Duodenal mucosa (tissue), 2 donors: ENCODE data around the gene METAP1D.

Experiments
- H3K27ac ChIP-seq: one replicate; pipeline ENCODE4 v1.7.0; 2013; ENCODE audit warnings: low read depth, low read length
- H3K27me3 ChIP-seq, 2 donors: one replicate each; pipeline ENCODE4 v1.7.0; 2013; ENCODE audit warnings: low read length in 2 of 2, control low read depth in 1 of 2; ENCODE audit not compliant: insufficient read depth in 2 of 2, control insufficient read depth in 1 of 2
- H3K36me3 ChIP-seq, 2 donors: one replicate each; pipeline ENCODE4 v1.7.0; 2013; ENCODE audit warnings: low read length in 2 of 2, control low read depth in 1 of 2; ENCODE audit not compliant: insufficient read depth in 2 of 2, control insufficient read depth in 1 of 2
- H3K4me1 ChIP-seq, 2 donors: one replicate each; pipeline ENCODE4 v1.7.0; 2013; ENCODE audit warnings: low read length in 2 of 2, control low read depth in 1 of 2; ENCODE audit not compliant: insufficient read depth in 2 of 2, control insufficient read depth in 1 of 2
- H3K4me3 ChIP-seq, 2 donors: one replicate each; pipeline ENCODE4 v1.7.0; 2013; ENCODE audit warnings: low read length in 2 of 2, low read depth in 1 of 2
- H3K9ac ChIP-seq, 2 donors: one replicate each; pipeline ENCODE4 v1.7.0; 2013; ENCODE audit warnings: low read length in 2 of 2, low read depth in 1 of 2
- H3K9me3 ChIP-seq, 2 donors: one replicate each; pipeline ENCODE4 v1.7.0; 2013; ENCODE audit warnings: low read length in 2 of 2, control low read depth in 1 of 2; ENCODE audit not compliant: control insufficient read depth in 1 of 2

METAP1D gene

DNA sequence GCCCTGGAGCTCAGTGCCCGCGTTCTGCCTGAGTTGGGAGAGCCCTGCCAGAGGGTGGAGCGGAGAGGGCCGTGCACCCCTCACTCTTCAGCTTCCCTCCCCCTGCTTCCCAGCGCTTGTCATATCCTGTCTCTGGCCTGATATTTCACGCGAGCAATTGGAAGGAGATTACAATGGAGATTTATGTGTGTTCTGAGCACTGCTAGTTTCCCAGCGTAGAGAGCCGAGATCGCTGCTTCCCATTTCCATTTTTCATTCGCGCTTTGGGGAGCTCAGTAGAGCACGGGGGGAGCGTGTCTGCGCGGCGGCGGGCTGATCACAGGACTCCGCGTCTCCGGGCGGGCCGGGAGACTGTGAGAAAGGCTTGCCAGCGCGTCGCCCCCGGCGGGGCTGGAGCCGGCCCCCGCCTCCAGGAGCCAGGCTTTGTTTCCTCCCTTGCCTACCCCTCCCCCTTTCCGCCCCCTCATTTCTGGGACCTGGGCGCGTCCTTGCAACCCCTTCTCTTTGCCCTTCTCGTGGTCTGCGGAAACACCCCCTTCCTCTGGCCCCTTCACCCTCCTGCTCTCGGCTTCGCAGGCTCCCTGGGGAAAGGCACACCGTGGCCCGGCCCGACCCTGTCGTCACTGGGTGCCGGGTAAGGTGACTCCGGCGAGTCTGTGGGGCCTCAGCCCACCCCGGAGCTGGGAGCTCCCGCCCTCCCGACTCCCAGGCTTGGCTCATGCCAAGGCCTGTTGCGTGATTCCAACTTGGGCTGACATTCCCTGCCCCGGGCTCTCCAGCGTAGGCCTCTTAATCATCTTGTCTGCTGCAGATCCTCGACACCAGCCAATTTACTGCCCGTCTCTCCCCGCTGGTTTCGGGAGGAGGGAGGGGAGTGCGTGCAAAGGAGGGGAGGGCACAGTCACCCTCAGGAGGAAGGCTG, 97.1 kb downstream of the METAP1D start:
- Histone ChIP-seq H3K27me3 (peaks cover 98 to 100% of the 10 kb centered on the region in 2 donors), H3K27ac (no peak overlapping the region), H3K4me3 (peak overlapping the region; percentile 19 to 48), H3K4me1 (peaks cover 30 to 43% of the 10 kb centered on the region in 2 donors), H3K9me3 (no peaks in the 10 kb centered on the region), H3K36me3 (no peaks in the 10 kb centered on the region), H3K9ac (no peak overlapping the region)

DNA sequence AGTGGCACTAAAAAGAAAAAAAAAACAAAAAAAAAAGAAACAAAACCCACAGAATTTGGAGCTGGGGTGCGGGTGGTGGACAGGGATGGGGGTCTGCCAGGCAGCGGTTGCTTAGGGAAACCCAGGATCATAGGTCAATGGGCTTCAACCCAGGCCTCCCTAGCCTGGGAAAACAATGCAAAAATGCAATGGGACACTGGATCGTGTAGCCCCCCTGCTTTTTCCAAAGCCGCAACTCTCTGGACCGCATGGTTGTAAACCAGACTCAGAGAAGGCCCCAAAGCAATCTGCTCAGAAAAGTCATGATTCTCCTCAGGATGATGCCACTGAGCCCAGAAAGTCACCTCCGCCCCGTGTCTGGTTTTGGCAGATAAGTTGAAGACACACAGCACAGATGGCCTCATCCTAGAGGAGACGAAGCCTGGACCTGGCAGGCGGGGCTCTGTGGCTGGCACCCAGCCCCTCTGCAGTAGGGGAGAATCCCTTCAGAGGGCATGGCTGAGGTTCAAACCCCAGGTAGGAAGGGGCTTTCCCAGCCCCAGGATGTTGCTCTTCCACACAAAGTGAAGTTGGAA, 97.9 kb downstream of the METAP1D start:
- Histone ChIP-seq H3K27ac (no peak overlapping the region), H3K9me3 (no peaks in the 10 kb centered on the region), H3K4me1 (peaks cover 33 to 49% of the 10 kb centered on the region in 2 donors), H3K27me3 (peaks cover 95 to 97% of the 10 kb centered on the region in 2 donors), H3K9ac (no peak overlapping the region), H3K4me3 (no peak overlapping the region), H3K36me3 (no peaks in the 10 kb centered on the region)

DNA sequence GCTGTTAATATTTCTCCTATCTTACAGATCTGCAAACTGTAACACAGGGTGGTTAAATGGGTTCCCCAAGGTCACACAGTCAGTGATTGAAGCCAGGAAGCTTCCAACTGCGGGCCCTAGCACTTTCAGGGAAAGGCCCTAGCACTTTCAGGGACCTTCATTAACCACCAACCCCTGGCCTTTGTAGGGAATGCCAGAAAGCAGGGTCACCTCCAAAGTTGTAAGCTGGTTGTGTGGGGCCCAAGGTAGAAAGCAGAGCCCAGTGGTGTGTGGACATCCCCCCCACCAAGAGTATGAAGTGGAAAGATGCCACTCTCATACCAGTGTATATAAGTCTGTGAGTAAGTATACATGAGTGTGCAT, 98.5 kb downstream of the METAP1D start:
- no peak overlapping the region for H3K4me3 ChIP-seq
- no peak overlapping the region for H3K9ac ChIP-seq
- peaks cover 93 to 96% of the 10 kb centered on the region in 2 donors for H3K27me3 ChIP-seq
- H3K9me3 ChIP-seq: no peaks in the 10 kb centered on the region
- H3K36me3 ChIP-seq: no peaks in the 10 kb centered on the region
- H3K4me1 ChIP-seq: peaks cover 38 to 54% of the 10 kb centered on the region in 2 donors
- no peak overlapping the region for H3K27ac ChIP-seq

DNA sequence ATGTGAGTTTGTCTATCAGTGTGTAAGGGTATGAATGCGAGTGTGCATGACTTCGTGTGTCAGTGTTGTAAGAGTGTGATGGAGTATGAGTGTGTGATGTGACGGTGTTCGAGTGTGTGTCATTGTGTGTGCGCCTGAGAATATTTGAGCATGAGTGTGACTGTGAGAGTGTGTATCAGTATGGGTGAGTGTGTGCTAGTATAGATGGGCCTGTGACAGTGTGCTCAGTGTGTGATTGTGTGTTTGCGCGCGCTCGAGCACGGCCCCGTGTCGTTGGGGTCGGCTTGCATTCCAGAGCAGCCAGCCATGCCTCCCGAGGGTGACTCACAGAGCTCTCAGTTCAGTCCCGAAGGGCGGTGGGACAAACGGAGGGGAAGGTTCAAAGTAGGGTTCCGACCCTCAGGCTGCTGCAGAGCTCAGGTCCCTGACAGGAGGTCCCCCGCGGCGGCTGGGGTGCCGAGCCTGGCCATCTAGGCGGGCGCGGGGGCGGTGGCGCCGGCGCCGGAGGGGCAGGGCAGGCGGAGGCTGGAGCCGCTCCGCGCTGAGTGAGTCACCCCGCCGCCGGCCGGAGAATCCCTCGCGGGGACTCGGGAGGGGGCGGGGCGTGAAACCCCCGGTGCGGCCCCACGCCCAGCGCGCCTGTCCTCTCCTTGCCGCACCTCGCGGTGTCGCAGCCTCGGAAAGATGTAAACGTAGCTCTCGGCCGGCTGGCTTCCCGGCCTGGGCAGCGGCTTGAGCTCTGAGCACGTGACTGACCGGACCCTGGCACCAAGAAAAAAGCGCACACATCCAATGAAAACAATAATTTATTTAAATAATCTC, 99.1 kb downstream of the METAP1D start:
- no peak overlapping the region for H3K27ac ChIP-seq
- no peak overlapping the region for H3K9ac ChIP-seq
- peak overlapping the region in 1 of 2 donors; percentile 48 for H3K4me3 ChIP-seq
- peaks cover 43 to 58% of the 10 kb centered on the region in 2 donors for H3K4me1 ChIP-seq
- H3K36me3 ChIP-seq: no peaks in the 10 kb centered on the region
- no peaks in the 10 kb centered on the region for H3K9me3 ChIP-seq
- H3K27me3 ChIP-seq: peaks cover 93% of the 10 kb centered on the region in 2 donors

GRCh38 chr2:172099472-172100079, 99.8 kb downstream of the METAP1D start:
- Histone ChIP-seq H3K4me3 (no peak overlapping the region), H3K27ac (no peak overlapping the region), H3K27me3 (peaks cover 92 to 94% of the 10 kb centered on the region in 2 donors)

DNA sequence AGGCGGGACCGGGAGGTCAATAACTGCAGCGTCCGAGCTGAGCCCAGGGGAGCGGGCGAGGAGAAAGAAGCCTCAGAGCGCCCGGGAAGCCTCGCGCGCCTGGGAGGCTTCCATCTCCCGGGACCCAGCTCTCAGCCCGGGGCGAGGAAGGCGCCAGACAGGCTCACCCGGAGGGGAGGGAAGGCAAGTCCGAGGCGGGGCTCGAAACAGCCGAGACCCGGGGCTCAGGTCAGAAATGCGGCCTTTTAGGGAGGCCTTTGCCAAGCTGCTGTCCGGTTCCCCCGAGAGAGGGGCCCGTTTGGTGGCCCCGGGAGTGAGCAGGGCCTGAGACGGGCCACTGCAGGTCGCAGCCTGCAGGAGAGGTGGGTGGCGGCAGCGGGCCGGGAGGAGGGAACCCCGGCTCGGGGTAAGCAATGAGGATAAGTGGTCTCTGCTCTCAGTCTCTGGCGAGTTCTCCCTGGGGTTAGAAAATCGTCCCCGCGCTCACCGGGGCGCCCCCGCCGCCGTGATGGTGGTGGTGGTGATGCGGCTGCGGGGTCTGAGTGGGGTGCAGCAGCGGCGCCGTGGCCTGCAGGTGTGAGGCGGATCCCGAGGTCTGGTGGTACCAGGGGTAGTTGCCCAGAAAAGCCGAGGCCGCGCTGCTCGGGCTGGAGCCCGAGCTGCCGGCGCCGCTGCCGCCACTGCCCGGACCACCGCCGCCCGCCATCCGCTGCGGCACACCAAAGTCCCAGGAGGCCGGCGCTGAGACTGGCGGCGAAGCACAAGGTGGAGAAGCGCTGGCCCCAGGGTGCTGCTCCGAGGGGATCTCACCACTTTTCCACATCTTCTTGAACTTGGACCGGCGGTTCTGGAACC, 100.6 kb downstream of the METAP1D start:
- Histone ChIP-seq H3K9ac (no peak overlapping the region), H3K4me1 (peaks cover 35 to 52% of the 10 kb centered on the region in 2 donors)

More at GRCh38 chr2:172099472-172100079, 99.8 kb downstream of the METAP1D start:
- Histone ChIP-seq H3K4me1 (peaks cover 42 to 58% of the 10 kb centered on the region in 2 donors), H3K36me3 (no peaks in the 10 kb centered on the region), H3K9me3 (no peaks in the 10 kb centered on the region), H3K9ac (no peak overlapping the region)

DNA sequence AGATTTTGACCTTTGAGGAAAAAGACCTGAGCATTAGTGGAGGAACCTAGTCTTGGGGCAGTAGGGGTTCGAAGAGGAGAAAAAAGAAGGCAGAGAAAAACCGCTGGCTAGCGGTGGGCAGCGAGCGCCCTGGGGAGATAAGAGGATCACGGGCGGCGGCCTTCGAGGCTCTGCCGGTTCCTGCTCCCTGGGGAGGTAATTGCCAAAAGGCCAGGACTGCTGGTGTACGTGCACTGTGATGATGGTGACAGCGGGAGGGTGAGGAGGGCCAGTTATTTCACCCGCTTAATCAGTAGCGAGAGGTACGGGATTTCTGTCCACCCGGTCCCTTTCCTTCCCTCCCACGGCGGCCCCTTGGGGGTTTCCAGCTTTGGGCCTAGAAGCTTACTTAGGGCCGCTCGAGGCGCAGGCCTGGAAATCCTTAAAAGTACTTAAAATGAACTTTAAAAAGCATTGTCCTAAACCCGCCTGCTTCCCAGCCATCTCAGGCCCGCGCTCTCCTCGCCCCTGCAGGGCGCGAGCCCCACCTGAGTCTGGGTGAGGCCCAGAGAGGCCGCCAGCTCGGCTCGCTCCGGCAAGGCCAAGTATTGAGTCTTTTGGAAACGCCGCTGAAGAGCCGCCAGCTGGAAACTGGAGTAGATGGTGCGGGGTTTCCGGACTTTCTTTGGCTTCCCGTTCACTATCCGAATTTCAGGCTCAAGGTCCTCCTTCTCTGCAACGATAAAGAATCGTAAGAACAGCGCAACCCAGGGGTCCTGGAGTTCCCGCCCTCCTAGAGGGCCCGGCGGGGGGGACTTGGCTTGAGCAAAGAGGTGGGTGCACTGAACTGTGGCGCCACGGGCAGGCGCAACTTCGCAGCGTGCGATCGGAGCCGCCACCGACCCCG, 101.4 kb downstream of the METAP1D start:
- H3K27me3 ChIP-seq: peaks cover 86 to 92% of the 10 kb centered on the region in 2 donors
- no peak overlapping the region for H3K9ac ChIP-seq
- H3K4me1 ChIP-seq: peaks cover 34 to 51% of the 10 kb centered on the region in 2 donors
- peak overlapping the region; percentile 70 to 76 for H3K4me3 ChIP-seq
- H3K9me3 ChIP-seq: no peaks in the 10 kb centered on the region
- H3K36me3 ChIP-seq: no peaks in the 10 kb centered on the region
- no peak overlapping the region for H3K27ac ChIP-seq

More for the DNA sequence above, 100.6 kb downstream of the METAP1D start:
- no peaks in the 10 kb centered on the region for H3K36me3 ChIP-seq
- H3K4me3 ChIP-seq: no peak overlapping the region
- H3K27ac ChIP-seq: no peak overlapping the region
- H3K9me3 ChIP-seq: no peaks in the 10 kb centered on the region
- peaks cover 86 to 92% of the 10 kb centered on the region in 2 donors for H3K27me3 ChIP-seq

- Histone ChIP-seq H3K27ac (no peak overlapping the region), H3K9ac (no peak overlapping the region), H3K4me3 (peak overlapping the region; percentile 70 to 76), H3K4me1 (peaks cover 28 to 53% of the 10 kb centered on the region in 2 donors), H3K27me3 (peaks cover 87 to 92% of the 10 kb centered on the region in 2 donors), H3K36me3 (no peaks in the 10 kb centered on the region), H3K9me3 (no peaks in the 10 kb centered on the region)
These were observed 102.2 kb downstream of the METAP1D start for GRCh38 chr2:172101821-172102390.
